SKM-1 (cell line): ENCODE results near the gene ERO1B.
A peak's percentile ranks its signal among the peaks of the same experiment; 100 is the strongest.
"Not testable (repeated sequence)": the region's sequence is repeated elsewhere in the genome, so short reads cannot be mapped to it uniquely, and the experiment has no call there.

Source experiments
- DNase-seq: peaks from one replicate; lab custom pipeline; 2025; ENCODE audit not compliant: unreplicated experiment; lab: John Stamatoyannopoulos, UW

ERO1B gene, protein sequence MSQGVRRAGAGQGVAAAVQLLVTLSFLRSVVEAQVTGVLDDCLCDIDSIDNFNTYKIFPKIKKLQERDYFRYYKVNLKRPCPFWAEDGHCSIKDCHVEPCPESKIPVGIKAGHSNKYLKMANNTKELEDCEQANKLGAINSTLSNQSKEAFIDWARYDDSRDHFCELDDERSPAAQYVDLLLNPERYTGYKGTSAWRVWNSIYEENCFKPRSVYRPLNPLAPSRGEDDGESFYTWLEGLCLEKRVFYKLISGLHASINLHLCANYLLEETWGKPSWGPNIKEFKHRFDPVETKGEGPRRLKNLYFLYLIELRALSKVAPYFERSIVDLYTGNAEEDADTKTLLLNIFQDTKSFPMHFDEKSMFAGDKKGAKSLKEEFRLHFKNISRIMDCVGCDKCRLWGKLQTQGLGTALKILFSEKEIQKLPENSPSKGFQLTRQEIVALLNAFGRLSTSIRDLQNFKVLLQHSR

GRCh38 chr1:236281654-236282424 is at the start of gene ERO1B:
Gene ERO1B (minus strand): TSS chr1:236281958. CDS start chr1:236281783, 175 bp downstream.
- DNase-seq = peak; percentile 95

GRCh38 chr1:236331412-236331811 is 49.7 kb upstream of the ERO1B start:
- DNase-seq = not testable (repeated sequence)

DNA sequence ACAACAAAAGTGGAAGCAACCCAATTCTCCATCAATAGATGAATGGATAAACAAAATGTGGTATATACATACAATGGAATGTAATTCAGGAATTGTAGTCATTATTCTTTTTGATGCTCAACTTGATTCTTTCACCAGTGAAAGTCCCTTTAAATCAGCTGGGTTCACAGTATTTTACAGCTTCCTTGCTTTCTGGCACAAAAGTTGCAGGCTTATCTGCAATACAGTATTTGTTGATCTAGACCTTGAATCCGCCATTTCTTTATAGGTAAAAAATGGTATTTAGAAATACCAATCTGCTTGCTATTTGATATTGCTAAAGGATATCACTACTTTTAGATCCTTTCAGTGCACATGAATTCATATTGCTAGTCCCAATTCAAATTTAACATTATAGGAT is 44.7 kb upstream of the ERO1B start:
- DNase-seq = no peak

GRCh38 chr1:236325567-236325966 is 43.8 kb upstream of the ERO1B start:
- DNase-seq = no peak

DNA sequence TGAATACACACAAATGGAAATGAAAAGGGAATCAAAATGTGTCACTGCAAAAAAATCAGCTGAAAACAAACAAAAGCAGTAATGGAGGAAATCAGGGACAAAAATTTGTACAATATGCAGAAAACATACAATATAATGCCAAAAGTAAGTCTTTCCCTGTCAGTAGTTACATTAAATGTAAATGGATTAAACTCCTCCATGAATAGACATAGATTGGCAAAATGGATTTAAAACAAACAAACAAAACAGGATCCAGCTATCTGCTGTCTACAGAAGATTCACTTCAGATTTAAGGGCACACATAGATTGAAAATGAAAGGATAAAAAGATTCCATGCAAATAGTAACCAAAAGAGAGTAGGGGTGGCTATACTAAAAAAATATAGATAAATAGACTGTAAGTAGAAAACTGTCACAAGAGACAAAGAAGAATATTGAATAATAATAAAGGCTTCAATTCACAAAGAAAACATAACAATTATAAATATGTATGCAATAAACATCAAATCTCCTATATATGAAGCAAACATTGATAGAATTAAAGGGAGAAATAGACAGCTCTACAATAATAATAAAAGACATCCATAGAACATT is 42.2 kb upstream of the ERO1B start:
- no peak for DNase-seq

GRCh38 chr1:236322566-236323409 is 41.0 kb upstream of the ERO1B start:
- no peak for DNase-seq

DNA sequence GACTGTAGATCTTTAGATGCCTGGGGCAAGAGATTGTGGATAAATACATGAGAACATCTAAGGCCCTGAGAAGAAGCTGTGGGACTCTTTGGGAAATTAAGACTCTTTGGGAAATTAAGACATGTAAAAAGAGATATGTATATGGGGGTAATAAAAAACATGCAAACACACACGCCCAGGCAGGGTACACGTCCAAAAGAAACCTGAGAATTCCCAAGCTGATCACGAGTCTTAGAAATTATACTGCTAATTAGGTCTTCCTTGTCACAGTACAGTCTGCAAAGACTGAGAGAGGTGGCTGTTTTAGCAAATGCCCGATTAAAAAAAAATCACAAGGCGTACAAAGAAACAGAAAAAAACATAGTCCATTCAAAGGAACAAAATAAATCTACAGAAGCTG is 39.3 kb upstream of the ERO1B start:
- no peak for DNase-seq

GRCh38 chr1:236320671-236321070 is 38.9 kb upstream of the ERO1B start:
- DNase-seq = no peak

- DNase-seq = no peak
These were observed 38.5 kb upstream of the ERO1B start for GRCh38 chr1:236320214-236320613.

DNA sequence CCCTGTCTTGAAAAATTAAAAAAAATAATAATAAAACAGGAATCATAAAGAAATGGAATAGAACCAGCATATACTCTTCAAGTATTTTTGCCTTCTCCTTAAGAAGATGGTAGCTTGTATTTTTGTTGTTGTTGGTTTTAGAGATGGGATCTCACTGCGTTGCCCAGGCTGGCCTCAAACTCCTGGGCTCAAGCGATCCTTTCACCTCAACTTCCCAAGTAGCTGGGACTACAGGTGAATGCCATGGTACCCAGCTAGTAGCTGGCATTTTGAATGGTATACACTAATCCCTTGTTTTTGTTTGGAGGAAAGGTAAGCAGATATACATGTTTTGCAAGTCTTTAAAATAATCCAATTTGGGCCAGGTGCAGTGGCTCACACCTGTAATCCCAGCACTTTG is 34.7 kb upstream of the ERO1B start:
- DNase-seq = no peak

GRCh38 chr1:236315518-236315917 is 33.8 kb upstream of the ERO1B start:
- no peak for DNase-seq

GRCh38 chr1:236315092-236315491 is 33.3 kb upstream of the ERO1B start:
- DNase-seq = no peak

DNA sequence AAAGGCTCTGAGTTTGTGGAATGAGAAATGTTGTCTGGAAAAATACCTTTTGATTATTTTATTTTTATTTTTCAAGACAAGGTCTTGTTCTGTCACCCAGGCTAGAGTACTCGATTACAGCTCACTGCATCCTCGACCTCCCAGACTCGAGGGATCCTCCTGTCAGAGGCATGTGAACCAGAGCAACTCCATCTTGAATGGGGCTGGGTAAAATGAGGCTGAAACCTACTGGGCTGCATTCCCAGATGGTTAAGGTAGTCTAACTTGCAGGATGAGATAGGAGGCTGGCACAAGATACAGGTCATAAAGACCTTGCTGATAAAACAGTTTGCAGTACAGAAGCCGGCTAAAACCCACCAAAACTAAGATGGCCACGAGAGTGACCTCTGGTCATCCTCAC is 32.3 kb upstream of the ERO1B start:
- not testable (repeated sequence) for DNase-seq

DNA sequence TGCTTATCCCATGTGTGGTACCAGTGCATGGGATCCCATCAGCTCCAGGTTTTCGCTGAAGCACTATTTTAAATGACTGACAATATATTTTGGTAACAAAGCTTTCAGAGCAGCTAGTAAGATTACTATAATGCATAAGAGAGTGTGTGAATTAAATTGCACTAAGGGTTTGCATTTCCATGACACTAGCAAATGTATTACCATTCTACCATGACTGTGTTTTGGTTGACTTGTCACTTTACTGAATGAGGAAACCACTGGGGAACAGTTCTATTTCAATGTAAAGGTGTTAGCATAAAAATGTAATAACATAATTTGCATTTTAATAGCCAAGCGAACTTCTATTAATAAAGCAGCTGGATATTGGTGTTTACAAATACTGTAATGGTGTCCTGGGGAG is 31.7 kb upstream of the ERO1B start:
- no peak for DNase-seq

DNA sequence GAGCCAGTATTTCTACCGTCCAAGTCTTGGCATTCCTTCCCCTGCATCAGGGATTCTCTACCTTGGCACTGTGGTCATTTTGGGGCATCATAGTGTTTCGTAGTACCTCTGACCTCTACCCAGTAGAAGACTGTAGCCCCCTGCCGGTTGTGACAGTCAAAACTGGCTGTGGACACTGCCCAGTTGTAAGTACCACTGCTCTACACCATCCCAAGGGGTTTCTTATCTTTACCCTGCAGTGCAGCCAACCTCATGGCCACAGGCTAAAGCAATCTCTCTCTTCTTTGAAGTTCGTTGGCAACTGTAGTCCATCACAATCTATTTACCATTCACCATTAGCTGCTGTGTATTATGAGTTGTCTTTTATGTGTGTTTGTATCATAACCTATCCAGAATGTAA is 29.3 kb upstream of the ERO1B start:
- DNase-seq = no peak

GRCh38 chr1:236308827-236309226 is 27.1 kb upstream of the ERO1B start:
- DNase-seq = no peak

DNA sequence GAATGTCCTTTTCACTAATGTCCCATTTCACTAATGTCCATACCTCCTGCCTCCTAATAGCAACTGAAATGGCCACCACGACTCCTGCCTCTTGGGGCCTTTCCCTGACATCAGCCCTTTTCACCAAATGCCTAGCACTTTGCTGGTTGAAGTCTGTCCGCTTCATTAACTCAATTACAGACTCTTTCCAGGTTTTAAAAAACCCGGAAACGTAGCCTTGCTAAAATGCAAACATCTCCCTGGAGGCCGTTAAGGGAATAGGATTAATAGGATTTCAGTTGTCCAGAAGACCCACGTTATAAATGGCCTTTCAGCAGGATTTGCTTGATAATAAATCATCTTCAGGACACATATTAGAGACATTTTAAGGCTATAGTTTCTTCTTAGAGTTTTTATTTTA is 25.7 kb upstream of the ERO1B start:
- no peak for DNase-seq

- DNase-seq = no peak
These were observed 22.9 kb upstream of the ERO1B start for GRCh38 chr1:236304682-236305081.

DNA sequence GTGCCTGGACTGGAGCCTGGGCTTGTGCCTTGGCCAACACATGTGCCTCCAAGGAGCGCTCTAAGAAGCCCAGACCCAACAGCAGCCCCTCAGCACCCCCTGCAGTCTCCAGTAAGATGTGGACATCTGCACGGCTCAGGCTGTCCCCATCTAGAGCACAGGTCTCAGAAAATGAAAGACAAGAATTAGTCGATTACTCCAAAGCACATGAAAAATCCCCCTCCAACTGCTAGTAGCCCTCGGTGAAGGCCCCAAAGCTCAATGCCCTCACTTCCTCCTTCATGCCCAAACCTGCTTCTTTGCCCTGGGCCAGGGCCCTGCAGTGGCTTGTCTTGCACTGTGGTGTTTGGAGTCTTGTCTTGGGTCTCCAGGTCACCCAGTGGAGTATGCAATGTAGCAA is 21.9 kb upstream of the ERO1B start:
- no peak for DNase-seq

DNA sequence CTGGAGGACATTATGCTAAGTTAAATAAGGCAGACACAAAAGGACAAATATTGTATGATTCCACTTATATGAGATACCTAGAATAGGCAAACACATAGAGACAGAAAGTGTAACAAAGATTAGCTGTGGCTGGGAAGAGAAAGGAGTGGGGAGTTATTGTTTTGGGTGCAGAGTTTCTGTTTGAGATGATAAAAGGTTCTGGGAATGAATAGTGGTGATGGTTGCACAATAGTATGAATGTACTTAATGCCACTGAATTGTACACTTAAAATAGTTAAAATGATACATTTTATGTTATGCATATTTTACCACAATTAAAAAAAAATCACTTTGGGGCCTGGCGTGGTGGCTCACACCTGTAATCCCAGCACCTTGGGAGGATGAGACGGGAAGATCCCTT is 21.2 kb upstream of the ERO1B start:
- DNase-seq = no peak

- DNase-seq = no peak
These were observed 20.2 kb upstream of the ERO1B start for GRCh38 chr1:236301958-236302335.
